Superior temporal gyrus (tissue), 1 donor: ENCODE data around the gene COL28A1.
"Not testable (repeated sequence)": the region's sequence is repeated elsewhere in the genome, so short reads cannot be mapped to it uniquely, and the experiment has no call there.

Experiments
- DNase-seq: peaks from one replicate; pipeline ENCODE4 v3.0.0-alpha.2; 2016; ENCODE audit errors: extremely low spot score

The COL28A1 gene

GRCh38 chr7:7561591-7561990, 25.9 kb upstream of the COL28A1 start:
- not testable (repeated sequence) for DNase-seq

- no peak for DNase-seq
Observed at GRCh38 chr7:7557252-7557651, 21.6 kb upstream of the COL28A1 start.

DNA sequence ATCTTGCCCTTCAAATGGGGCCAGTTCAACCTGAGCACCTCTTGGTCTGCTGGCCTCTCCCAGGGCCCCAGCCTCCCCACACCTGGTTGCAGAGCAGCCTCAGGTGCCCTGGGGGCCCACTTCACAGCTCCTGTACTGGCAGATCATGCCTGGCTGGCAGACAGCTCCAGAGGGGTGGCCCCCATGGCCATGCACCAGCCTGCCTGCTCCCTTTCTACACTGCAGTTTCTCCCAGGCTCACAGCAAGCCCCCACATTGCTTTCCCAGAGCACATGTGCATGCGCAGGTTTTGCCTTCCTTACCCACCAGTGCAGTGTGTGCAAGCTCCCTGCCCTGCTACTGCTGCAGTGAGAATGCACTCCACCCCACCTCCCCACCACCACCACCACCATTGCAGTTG, 21.2 kb upstream of the COL28A1 start:
- DNase-seq: no peak

DNA sequence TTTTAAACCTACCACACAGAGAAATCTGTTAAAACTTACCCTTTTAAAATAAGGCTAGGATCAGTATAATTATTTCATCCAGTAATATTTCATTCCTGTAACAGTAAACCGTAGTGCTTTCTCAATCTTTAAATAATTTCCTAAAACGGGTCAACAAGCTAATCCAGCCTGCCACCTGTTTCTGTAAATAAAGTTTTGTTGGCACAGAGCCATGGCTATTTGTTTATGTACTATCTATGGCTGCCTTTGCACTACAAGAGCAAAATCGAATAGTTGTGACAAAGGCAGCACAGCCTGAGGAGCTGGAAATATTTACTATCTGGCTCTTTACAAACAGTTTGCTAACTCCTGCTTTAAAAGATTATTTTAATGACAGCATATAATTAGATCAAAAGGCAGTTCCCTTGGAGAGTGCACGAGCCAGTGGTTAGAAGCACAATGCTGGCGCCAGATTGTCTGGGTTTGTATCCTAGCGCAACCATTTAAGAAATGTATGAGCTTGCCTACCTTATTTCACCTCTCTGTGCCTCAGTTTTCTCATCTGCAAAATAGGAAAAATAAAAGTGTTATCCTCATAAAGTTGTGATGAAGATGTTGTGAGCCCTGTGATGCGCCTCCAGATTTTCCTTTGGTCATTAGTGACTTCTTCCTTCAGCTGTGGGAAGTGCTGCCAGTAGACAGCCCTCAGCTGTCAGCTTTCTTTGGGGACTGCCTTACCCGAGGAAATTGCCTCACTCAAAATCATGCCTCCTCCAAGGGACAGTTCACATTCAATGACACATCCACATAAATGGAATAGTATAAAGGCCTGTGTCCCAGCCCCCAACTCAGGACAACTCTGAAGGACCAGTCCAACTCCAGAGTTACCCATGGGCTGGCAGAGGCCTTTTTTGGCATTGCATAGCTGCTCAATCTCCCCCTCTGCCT, 19.2 kb upstream of the COL28A1 start:
- DNase-seq: no peak

- DNase-seq: peak; percentile 33
Observed at GRCh38 chr7:7554021-7554432, 18.4 kb upstream of the COL28A1 start.

DNA sequence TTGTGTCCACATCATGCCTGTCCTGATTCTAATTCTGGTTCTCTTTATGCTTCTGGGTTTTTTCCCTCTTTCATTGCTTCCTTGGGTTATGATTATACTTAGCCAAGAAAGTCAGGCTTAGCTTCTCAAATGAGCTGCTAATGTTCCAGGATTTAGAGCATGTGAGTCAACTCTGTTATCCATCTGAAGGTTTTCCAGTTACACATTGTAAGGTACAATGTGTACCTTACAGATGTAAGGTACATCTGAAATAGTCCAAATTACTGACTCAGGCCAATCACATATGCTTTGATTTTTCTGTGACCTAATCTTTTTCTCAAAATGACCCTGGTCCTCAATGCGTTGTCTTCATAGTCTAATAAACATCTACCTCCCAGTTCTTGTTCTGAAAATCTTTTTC, 17.7 kb upstream of the COL28A1 start:
- peak; percentile 51 for DNase-seq

GRCh38 chr7:7552199-7552598, 16.5 kb upstream of the COL28A1 start:
- DNase-seq: no peak

DNA sequence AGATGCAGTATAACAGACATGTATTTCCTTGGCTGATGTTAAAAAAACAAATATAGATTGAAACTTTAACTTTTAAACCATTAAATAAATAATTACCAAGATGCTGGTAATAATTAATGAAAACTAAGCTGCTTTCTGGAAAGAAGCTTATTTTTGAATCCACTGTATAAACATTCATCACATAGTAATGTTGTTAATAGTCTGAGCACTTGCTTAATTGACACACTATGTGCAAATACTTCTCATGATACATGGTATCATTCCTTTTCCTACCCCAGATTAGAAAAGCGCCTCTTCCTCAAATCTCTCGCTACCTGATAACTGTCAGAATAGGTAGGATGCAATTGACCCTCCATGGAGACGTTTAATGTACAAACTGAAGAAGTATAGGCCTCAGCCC, 15.0 kb upstream of the COL28A1 start:
- no peak for DNase-seq

- no peak for DNase-seq
Observed at GRCh38 chr7:7548407-7548806, 12.7 kb upstream of the COL28A1 start.

DNA sequence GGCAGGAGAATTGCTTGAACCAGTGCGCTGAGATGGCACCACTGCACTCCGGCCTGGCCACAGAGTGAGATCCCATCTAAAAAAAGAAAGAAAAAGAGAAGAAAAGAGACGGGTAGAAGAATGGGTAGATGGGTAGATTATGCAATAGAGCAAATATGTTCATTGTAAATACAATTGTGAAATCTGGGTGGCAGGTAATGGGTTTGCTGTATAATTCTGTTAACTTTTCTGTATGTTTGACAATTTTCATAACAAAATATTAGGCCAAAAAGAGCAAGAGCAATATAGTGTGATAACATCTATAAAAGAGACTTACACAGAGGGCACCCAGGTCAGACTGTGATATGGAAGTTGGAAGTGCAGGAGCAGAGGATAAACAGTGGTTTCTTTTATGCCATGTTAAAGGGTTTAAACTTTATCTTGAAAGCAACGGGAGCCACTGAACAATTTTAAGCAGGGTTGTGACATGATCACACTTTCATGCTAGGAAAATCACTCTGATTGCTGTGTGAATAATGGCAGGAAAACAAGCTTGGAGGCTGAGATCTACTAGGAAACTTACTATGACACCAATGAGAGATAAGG, 6.7 kb upstream of the COL28A1 start:
- DNase-seq: no peak

- DNase-seq: no peak
Observed at GRCh38 chr7:7539711-7540110, 4.0 kb upstream of the COL28A1 start.

GRCh38 chr7:7539152-7539551, 3.5 kb upstream of the COL28A1 start:
- DNase-seq: no peak

DNA sequence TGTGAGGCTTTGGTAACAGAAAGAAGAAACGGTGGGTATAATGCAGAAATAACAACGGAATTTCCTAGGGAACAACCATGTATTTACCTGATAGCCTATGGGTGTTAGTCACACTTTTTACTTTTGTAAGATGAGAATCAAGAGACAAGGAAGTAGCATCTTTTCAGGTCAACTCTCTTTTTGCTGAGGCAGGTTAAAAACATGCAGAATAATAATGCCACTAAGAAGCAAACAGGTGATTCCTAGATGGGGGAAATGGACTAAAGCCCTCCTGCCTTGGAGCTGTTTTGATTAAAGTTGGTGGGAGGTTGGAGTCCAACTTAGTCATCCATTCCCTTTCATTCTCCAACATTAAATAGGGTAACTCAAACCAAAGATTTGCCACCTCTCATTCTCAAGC, 2.0 kb upstream of the COL28A1 start:
- no peak for DNase-seq

DNA sequence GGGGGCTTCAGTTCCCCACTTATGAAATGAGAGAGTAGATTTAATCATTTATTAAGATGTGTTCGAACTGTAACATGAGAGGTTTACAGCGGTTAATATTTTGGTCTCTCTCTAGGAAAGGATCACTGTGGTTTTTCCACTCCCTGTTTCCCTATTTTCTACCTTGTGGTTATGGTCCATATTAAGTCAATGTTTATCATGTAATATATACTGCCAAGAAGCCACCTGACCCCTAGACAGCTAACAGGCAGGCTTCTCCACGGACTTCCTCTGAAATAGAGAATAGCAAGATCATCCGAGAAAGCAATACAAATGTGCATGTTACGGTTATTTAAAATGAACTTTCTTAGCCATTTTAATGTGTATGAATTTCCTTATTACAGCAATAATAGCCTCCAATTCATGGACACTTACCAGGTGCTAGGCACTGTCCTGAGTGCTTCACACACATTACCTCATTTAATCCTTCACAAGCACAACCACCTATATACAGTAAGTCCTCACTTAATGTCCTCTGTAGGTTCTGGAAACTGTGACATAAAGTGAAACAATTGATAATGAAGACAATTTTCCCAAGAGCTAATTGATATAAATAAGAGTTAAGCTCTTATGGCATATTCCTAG, 835 bp upstream of the COL28A1 start:
- DNase-seq: no peak

DNA sequence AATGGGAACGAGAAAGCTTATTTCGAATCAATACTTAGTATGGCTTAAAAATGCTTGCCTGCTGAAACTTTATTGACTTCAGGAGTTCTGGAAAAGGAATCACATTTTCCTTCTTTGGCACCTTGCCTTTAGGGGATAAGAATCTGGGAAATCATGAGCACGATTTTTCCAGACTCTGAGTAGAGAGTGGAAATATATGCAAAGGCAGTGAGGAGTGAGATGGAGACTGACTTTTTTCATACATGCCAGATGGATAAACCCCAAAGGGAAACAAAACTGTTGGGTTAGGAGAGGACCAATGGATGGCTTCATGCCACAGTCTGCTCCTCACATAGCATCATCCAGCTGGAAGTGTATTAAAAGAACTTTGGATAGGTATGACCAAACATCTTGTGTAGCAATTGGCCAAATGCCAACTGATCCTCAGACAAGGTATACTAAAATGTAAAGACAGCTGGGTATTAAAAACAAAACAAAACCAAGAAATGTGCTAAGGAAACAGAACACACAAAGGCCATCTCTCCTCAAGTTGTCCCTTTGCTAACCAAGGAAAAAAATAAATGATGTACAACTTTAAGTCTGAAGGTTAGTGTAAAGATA, 1.7 kb downstream of the COL28A1 start:
- no peak for DNase-seq

GRCh38 chr7:7529328-7529727, 6.3 kb downstream of the COL28A1 start:
- DNase-seq: no peak

- no peak for DNase-seq
Observed at GRCh38 chr7:7527047-7527446, 8.6 kb downstream of the COL28A1 start.

GRCh38 chr7:7526006-7526405, 9.7 kb downstream of the COL28A1 start:
- DNase-seq: no peak

GRCh38 chr7:7524121-7524520, 11.6 kb downstream of the COL28A1 start:
- no peak for DNase-seq

DNA sequence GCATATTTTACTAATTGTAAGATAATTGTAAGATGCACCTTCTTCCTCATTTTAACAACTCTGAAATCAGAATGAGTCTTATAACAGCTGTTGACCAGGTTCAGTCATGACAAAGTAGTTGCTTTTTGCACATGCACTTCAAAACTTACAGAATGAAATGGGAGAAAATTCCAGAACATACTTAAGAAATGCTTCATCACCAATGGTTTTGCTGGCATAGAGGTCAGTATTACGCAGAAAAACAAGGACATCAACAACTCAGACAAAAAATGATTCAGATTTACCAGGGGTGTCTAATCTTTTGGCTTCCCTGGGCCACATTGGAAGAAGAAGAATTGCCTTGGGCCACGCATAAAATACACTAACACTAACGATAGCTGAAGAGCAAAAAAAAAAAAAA, 13.3 kb downstream of the COL28A1 start:
- DNase-seq: no peak

DNA sequence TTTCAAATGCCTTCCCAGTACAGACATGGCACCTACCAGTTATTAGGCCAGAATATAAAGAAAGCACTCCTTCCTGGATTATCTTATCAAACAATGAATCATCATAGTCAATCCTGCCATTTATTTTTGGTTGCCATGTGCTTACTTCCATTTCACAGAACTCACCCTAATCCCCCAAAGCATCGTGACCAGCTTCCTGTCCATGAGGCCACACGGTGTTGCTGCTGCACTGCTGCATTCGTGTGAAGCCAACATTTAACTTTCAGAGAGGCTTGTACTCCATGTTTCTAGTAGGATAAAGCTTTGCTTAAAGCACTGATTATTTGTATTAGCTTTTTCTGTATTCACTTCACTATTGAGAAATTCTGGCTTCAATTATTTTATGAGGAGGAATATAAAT, 14.4 kb downstream of the COL28A1 start:
- DNase-seq: no peak

GRCh38 chr7:7519528-7519927, 16.1 kb downstream of the COL28A1 start:
- no peak for DNase-seq

DNA sequence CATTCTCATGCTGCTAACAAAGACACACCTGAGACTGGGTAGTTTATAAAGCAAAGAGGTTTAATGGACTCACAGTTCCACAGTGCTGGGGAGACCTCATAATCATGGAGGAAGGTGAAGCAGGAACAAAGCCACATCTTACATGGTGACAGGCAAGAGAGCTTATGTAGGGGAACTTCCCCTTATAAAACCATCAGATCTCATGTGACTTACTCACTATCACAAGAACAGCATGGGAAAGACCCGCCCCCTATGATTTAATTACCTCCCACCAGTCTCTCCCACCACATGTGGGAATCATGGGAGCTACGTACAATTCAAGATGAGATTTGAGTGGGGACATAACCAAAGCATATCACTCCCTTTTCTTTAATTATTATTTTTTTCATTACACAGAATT, 16.6 kb downstream of the COL28A1 start:
- DNase-seq: no peak
